GM18505 (cell line): ENCODE data around the gene RPS6KA5.

Experiments
- ATAC-seq: cut with Tn5 transposase; IDR thresholded peaks from one replicate; pipeline ENCODE4 v1.9.1; 2021; ENCODE audit not compliant: unreplicated experiment
- POLR2A ChIP-seq: IDR thresholded peaks from 4 replicates; pipeline ENCODE4 v1.6.1; 2011; ENCODE audit warnings: borderline replicate concordance; ENCODE audit not compliant: insufficient read depth, insufficient read length; ENCODE audit errors: extremely low read depth

RPS6KA5 gene

DNA sequence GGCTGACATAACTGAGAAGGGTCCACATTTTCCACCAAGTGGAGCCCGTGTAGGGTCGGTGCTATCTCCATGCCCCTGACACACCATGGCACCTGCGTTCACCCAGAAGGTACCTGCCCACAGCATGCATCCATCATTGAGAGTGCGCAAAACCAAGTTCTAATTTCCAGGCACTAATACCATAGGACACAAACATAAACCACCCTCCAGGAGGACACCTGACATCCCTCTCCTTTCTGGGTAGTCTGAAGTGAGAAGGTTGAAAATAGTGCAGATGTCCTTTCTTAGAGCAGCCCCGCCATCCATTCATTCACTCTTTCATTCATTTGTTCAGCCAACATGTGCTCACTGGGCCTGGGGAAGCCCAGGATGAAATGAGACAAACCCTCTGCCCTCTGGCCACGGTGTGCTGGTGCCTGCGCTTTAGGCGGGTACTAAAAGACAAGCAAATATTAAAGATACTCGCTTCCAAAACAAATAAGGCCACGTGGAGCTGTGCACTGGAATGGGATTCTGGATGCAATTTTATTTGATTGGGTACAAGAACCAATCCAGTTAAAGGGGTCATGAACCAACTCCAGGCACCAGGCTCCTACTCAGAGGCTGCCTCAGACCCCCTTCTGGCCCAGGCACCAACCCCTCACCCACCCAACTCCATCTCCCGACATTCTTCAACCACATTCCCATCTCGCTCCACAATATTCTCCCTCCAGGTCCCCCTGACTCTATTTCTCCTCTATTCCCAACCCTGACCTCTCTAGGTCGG is 245.5 kb downstream of the RPS6KA5 start:
- no peak for ATAC-seq
- TF ChIP-seq POLR2A: no peak

DNA sequence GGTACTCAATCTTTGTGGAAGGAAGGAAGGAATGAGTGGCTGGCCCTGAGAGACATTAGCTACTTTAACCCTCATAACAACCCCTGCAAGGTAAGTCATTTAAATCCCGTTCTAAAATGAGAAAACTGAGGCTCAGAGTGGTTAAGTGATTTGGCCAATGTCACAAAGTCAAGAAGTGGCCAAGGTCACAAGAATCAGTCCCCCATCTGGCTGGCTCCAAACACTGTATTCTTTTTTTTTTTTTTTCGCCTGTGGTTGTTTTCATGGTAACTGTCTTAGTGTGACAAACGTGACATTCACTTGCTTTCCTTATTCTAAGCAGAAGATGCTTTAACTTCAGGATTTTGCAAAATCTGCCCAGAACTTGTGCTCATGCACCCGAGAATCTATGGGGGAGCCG is 247.0 kb downstream of the RPS6KA5 start:
- no peak for ATAC-seq
- no peak for TF ChIP-seq POLR2A

DNA sequence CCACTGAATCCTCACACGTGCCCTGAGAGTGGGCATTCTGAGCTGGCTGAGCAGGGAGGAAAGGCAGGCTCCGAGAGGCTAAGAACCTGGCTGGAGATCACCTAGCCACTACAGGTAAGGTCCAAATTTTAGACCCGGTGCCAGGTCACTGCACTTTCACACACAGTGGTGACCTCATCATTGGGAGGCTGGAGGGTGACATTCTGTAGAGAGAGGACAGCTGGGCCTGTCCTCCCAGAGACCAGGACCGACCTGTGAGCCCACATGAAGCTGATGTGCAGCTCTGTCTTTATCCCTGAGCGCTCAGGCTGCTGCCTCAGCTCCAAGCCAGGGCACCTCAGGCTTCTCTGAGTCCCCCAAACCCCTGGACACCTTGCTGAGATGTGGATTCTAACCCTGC is 248.3 kb downstream of the RPS6KA5 start:
- TF ChIP-seq POLR2A: no peak

DNA sequence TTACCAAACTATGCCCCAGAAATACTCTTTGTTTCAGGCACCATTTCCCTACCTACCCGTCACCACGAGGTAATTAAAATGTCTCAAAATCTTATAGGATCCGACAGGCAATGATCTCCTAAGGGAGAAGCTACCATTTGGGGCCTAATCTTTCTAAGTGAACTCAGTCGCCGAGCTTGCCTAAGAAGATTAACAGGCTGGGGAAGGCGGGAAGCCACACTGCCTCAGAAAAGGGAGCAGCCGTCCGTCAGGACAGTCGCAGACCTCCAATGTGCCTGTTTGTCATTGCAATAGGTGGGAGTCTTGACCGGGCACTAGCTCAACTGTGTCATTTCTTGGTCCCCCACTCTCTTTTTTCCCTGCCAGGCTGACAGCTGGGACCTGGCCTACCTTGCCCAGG is 248.8 kb downstream of the RPS6KA5 start:
- TF ChIP-seq POLR2A: no peak

More for the DNA sequence above, 248.3 kb downstream of the RPS6KA5 start:
- ATAC-seq: no peak

DNA sequence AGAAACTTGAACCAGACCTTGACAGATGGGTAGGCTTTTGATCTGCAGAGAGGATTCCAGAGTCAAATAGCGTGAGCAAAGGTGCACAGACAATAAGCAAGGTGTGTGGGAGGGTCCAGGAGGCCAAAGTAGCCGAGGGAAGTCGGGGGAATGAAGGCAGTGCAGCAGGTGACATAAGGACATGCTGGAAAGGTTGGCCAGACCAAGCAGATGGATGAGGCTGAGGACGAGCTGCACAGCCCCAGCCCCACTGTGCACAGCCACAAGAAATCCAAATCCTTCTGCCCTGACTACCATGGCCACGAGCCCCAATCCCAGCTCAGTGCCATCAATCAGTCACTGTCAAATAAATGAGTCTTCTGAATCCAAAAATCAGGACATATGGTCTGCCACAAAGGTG is 249.6 kb downstream of the RPS6KA5 start:
- no peak for TF ChIP-seq POLR2A
- ATAC-seq: no peak

More for the DNA sequence above, 248.8 kb downstream of the RPS6KA5 start:
- no peak for ATAC-seq

DNA sequence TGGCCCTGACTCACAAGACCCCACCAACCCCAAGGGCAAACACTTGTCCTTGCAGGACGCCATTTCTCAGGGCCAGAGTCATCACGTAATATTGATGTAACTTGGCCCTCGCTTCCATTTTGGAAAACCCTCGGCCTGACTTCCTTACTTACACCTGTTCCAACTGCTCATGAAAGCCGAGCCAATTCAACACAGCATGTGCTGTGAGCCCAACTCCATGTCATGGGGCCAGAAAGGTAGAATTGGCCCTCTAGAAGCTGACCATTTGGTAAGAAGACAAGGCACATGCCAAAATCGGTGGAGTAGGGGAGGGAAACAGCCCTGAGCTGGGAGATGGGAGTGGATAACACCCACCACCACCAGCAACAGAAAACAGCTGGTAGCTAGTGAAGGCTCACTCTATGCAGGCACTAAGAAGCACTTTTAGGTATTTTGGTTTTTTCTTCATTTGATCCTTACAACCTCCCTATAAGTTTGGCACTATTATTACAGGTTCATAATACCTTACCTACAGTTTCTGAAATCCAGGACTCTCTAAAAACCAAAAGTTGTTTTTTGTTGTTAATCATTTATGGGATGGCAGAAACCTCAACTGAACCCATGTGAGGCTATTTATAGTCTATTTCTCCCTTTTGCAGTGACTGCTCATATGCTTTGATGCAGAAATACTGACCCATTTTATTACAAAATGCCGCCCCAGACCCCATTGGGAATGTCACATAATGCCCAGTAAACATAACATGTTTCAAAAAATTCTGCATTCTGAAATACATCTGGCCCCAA is 250.7 kb downstream of the RPS6KA5 start:
- TF ChIP-seq POLR2A: no peak
- ATAC-seq: no peak

DNA sequence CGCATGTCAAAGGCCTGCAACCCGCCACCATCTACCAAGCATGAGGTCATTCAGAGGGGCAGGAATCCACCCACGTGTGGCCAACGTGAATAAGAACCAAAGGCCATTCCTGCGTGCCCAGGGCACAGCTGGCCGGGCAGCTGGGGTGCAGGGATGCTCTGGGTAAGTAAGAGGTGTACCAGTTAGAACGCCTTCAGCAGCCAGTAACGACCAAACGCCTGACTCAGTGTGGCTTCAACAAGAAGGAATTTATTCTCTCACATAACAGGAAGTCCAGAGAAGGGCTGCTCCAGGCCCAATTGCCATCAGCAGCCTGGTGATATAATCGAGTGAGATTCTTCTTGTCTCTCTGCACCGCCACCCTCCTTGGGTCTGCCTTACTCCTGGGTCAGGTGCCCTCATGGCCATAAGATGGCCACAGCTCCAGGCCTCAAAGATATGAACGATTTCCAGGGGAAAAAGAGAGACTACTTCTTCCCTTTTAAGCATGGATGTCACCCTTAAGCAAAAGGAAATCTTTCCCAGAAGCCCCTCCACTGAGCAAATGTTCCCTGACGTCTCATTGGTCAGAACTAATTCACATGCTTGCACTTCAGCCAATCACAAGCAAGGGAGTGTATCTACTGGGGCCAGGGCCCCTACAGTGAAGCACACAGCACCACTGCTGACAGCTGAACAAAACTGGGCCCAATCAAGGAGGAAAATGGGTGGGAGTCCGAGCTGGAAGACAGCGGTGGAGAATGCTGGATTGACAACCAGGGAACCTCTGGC is 251.5 kb downstream of the RPS6KA5 start:
- no peak for ATAC-seq
- TF ChIP-seq POLR2A: no peak

DNA sequence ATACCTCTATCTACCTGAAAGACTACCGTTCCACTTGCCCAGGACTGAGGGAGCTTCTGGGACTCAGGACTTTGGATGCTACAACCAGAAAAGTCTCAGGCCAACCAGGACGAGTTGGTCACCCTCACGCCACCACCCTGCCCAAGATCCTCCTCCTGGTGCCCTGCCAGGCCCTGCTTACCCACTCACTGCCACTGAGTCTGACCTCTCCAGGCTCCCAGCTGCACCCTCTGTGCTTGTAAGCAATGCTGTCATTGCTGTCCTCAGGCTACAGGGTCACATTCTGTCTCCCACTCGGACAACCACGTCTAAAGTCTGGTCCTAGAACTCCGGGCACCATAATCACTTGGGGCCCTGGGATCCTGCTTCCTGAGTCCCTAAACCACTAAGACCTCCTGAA is 253.4 kb downstream of the RPS6KA5 start:
- no peak for TF ChIP-seq POLR2A
- ATAC-seq: no peak

DNA sequence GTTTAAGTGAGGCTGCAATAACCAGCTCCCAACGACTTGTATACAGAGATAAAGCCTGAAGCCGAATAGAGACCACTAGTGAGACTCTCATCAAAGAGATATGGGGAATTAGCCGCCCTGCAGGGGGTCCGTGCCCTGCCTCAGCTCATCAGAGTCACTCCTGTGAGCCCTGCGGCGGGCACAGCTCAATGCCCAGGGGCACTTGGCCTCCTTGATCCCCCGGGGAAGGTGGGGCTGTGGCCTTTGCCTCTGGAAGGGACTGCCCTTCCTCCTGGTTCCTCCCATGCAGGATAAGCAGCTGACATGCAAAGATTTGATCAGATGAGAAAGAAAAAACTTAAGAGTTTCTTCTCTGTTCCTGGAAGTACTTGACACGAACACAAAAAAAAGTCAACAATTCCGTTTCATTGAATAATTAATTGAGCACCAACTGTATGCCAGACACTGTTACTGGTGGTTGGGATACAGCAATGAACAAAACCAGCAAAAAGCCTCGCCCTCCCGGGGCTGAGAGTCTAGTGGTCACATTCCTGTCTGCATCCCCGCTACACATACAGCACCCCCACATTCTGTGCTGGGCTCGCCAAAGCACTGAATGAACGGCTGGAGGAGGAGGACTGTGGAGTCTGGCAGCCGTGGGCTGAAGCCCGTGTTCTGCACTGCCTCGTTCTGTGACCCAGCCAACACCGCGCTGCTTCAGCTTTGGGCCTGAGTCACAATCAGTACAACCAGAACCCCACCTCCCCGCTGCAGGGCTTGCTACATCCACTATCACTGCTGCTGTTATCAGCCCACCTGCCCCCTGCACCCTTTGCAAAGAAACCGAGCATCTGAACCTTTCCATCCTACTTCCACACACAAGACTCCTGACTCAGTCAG is 254.5 kb downstream of the RPS6KA5 start:
- no peak for TF ChIP-seq POLR2A
- no peak for ATAC-seq

DNA sequence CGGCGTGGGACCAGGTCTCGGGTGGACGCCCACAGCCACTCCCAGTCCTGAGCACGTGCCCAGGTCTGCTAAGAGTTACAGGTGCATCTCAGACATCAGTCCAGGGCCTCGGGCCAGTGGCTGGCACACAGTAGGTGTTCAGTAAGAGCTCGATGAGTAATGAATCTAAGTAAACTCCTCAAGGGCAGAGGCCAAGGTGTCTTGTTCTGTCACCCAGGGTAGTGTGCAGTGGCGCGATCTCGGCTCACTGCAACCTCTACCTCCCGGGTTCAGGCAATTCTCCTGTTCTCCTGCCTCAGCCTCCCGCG is 255.4 kb downstream of the RPS6KA5 start:
- no peak for TF ChIP-seq POLR2A
- ATAC-seq: no peak

DNA sequence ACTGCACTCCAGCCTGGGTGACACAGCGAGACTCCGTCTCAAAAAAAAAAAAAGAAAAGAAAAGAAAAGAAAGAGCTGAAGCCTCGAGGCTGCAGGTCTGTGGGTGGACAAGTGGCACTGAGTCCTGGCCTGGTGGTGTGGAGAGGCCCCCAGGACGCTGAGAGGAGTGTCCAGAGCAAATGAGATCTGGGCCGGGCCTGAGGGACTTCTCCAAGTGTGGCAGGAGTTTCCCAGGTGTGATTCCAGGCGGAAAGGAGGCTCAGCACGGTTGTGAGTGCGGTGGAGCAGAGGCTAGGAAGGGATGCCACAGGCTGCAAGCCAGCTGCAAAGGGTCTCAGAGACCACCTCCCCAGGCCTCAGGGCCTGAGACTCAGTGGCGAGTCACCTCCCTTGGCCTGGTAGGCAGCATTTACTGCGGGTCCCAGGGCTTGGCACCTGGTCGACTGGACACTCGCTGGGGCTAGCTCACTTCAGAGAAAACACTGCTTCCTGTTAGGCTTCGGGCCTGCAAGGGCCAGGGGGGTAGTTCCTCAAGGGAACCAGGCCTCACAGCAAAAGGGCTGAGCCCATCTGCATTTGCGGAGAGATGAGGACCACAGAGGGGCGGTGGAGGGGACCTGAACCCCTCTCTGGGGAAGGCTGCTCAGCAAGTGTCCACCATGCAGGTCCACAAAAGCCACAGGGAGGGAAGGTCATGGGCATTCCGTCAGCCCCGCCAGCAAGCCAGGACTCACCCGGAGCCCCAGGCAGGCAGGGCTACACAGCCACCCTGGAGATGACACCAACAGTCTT is 256.0 kb downstream of the RPS6KA5 start:
- no peak for TF ChIP-seq POLR2A
- no peak for ATAC-seq

DNA sequence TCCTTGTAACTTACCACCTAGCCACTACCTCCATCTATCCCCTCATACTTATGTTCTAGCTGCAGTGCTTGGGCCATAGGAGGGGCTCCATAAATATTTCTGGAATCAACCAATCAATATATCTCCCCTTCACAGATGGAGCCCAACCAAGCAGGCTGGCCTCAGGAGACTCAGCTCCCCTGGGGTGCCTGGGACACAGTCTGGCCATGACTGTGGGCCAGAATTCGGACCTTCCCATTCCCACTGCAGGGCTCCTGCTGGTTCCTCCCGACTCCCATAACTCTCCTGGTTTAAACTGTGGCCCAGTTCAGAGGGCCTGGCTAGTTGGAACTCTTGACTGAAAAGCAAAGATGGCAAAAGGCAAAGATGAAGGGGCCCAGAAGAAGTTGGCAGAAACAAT is 257.2 kb downstream of the RPS6KA5 start:
- no peak for TF ChIP-seq POLR2A
- ATAC-seq: no peak

DNA sequence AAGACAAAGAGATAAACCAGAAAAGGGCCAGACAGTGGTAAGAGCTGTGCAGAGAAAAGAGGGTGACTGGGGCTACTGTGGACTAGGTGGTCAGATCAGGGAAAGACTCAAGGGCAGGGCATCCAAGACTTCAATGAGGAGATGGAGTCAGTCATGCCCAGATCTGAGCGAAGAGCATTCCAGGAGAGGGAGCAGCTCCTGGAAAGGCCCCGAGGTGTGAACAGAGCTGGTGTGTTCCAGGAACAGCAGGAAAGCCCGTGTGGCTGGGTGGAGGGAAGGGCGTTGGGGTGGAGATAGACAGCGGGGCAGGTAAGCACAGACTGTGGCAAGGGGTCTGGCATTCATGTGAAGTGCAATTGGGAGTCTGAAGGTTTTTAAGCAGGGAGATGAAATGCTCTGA is 261.0 kb downstream of the RPS6KA5 start:
- ATAC-seq: no peak
- no peak for TF ChIP-seq POLR2A

DNA sequence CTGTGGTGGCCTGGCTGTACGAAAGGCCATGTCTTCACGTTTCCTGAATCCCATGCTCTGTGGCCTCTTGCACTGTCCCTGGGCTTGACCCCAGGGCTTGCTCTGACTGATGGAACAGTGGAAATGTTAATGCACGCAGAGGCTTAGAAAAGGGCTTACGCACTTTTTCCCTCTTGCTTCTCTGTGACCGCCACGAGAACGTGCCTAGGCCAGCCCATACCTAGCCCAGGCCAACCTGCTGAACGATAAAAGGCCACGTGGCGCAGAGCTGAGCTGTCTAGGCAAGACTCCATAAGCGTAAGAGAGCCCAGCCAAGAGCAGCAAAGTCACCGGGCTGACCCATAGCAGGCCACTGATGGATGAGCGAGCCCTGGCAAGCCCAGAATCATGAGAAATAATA is 262.5 kb downstream of the RPS6KA5 start:
- no peak for ATAC-seq
- TF ChIP-seq POLR2A: no peak
